Measurements from ENCODE around the gene FOXF2. TPM values are rescaled to one million over a fixed set of nuclear protein-coding genes. Genes with fewer than 3 reads are reported as not detected.

The FOXF2 gene
- total RNA-seq, 1 experiment from 2014 or later: 1.1 TPM

- DNase-seq (ENCODE audit: low read depth): peak; percentile 82
Observed at GRCh38 chr6:1407499-1407990, 18.2 kb downstream of the FOXF2 start.

DNA sequence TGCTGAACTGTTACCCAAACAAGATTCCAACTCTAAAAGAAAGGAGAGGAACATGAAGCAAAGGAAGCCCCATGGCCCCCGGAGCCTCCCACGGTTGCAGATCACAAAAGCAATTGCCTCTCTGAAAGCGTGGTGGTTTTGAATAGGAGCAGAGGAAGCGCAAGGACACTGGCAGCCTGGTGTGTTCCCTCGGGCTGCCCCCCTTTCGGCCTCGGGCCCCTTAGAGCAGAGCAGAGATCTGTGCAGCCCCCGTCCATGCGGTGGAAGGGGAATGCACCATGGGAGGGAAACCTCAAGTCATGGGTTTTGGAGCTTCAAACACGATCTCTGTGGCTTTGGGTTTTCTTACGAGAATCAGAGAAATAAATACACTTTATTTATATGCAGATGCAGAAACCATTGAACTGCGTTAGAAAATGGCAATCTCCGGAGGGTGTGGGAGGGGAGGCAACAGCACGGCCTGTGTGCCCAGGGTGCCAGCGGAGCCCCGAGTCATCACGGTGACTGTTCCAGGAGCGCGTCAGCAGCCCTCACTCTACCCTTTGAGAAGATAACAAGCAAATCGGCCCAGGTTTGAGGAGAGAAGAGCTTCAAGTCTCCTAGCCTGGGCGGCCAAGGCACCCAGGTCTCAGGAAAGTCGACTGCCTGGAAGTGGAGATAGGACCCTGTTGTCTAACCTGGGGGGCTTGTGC is 20.5 kb downstream of the FOXF2 start:
- DNase-seq (ENCODE audit: low read depth): no peak

GRCh38 chr6:1412901-1413300 is 23.5 kb downstream of the FOXF2 start:
- DNase-seq (ENCODE audit: low read depth): no peak

GRCh38 chr6:1415416-1416063 is 26.2 kb downstream of the FOXF2 start:
- DNase-seq (ENCODE audit: low read depth): no peak

GRCh38 chr6:1416191-1416760 is 26.9 kb downstream of the FOXF2 start:
- no peak for DNase-seq (ENCODE audit: low read depth)

- DNase-seq (ENCODE audit: low read depth): no peak
Observed at GRCh38 chr6:1416820-1417219, 27.4 kb downstream of the FOXF2 start.

GRCh38 chr6:1417718-1418117 is 28.3 kb downstream of the FOXF2 start:
- DNase-seq (ENCODE audit: low read depth): no peak

- no peak for DNase-seq (ENCODE audit: low read depth)
Observed at GRCh38 chr6:1418471-1419191, 29.3 kb downstream of the FOXF2 start.

DNA sequence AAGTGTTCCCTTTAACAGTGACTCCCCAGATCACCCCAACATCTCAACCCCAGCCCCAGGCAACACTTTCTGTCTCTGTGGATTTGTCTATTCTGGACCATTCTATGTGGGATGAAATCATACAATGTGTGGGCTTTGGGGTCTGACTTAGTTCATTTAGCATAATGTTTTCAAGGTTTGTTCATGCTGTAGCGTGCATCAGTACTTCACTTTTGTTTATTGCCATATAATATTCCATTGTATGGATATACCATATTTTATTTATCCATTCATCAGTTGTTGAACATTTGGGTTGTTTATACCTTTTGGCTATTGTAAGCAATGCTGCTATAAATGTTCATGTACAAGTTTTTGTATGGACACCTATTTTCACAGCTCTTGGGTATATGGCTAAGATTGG is 31.0 kb downstream of the FOXF2 start:
- DNase-seq (ENCODE audit: low read depth): no peak

DNA sequence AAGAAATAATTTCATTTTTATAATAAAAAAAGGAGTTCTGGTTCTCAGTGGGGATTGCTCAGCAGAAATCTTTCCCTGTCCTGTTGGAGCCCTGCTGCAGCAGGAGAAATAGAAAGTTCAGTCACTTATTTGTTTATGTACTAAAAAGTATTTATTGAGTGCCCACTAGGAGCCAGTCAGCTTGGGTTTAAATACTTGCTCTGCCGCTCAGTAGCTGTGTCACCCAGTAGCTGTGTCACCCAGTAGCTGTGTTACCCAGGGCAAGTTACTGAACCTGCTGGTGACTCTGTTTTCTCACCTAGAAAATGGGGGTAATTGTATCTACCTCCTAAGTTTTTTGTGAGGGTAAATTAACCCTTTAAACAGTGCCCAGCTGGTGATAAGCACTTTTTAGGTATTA is 32.9 kb downstream of the FOXF2 start:
- DNase-seq (ENCODE audit: low read depth): no peak

- DNase-seq (ENCODE audit: low read depth): peak; percentile 38
Observed at GRCh38 chr6:1423578-1423977, 34.2 kb downstream of the FOXF2 start.

GRCh38 chr6:1424306-1424927 is 35.0 kb downstream of the FOXF2 start:
- DNase-seq (ENCODE audit: low read depth): peak; percentile 70

GRCh38 chr6:1426416-1426815 is 37.0 kb downstream of the FOXF2 start:
- no peak for DNase-seq (ENCODE audit: low read depth)

- no peak for DNase-seq (ENCODE audit: low read depth)
Observed at GRCh38 chr6:1435806-1436205, 46.4 kb downstream of the FOXF2 start.

DNA sequence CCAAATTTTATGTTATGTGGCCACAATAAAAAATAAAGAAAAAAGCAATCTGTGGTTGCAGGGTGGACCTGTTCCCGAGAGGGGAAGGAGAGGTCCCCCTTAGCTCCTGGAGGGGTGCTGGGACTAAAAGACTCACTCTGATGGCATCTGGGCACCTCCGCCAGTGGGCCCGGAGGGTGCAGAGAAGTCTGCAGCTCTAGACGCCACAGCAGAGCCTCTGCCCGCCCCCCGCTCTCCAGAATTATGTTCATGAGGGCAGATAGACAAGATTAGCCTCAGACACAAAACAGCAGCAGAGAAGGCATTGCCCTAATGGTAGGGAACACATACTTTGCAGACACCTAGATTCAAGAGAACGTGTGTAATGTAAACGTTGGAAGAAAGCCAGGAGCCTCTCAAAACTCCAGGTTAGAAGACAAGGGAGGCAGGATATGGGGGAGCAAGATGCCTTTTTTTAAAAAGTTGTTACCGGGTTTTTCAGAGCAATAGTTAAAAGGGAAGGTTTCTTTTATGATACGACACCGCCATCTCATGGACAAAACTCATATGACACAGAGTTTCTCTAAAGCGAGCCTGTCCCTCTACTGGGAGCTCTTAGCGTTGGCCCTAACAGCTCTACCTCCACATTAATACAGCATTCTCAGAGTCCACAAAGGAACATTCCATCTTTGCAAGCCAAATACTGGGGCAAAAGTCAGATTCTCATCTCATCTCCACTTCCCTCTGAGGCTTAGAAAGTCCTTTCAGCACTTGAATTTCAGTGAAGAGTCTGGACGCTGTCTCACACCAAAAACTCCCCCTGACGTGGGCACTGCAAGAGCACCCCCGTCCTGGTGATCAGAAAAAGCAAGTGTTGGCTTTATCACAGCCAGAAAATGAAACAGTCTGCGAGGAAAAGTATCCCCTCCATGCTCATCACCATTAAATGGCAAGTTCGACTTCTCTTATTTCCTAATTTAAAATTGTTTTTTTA is 47.2 kb downstream of the FOXF2 start:
- peak; percentile 73 for DNase-seq (ENCODE audit: low read depth)

DNA sequence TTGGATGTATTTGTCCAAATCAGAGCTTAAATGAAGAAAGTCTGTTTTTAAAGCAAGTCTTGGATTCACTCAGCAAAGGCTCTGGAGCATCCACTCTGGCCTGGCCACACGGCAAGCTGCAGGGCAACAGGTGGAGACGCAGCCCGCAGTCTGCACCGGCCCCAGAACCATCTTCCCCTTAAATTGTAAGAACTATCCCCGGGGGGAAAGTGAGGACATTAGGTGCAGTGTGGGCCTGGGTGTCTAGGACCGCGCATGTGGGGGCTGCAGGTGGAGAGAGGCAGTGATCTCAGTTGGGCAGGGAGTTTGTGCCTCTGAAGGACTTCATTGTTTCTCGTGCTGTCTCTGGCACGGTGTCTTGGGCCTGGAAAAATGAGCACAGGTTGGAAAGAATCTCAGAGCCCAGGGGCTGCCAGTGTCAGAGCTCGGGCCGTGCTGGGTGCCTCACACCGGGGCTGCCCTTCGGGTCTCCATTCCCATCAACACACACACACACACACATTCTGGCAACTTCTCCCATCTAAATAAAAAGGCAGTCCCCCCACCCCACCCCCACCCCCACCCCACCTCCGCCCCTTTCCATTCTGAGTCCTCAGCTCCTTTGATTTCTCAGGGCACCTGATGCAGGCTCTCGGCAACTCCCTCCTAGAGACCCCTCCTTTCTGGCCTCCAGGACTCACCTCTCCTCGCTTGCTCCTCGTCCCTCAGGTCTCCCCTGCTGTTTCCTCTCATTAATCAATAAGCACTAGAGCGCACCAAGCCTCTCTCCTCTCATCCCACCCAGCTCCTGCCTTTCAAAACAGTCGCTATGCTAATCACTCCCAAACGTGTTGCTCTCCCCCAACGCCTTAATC is 48.4 kb downstream of the FOXF2 start:
- DNase-seq (ENCODE audit: low read depth): no peak

- no peak for DNase-seq (ENCODE audit: low read depth)
Observed at GRCh38 chr6:1438471-1438881, 49.1 kb downstream of the FOXF2 start.

DNA sequence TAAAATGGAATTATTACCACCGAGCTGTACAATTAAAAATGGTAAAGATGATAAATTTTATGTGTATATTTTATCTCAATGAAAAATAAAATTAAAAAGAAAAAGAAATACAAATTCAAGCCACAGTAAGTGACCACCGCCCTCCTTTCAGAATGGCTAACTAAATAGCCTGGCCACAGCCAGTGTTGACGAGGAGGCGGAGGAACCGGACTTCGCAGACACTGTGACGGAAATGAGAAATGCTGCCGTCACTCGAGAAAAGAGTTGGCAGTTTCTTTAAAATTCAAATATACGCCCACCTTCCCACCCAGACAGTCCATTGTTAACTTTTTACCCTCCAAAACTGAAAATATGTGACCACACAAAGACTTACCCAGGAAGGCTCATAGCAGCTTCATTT is 50.0 kb downstream of the FOXF2 start:
- no peak for DNase-seq (ENCODE audit: low read depth)

- DNase-seq (ENCODE audit: low read depth): no peak
Observed at GRCh38 chr6:1442929-1443328, 53.6 kb downstream of the FOXF2 start.
